ENCODE results near the gene MED27. TPM values are rescaled to one million over a fixed set of nuclear protein-coding genes. Genes with fewer than 3 reads are reported as not detected.

MED27 gene
- total and polyA plus RNA-seq, 2 of the 8 experiments (the other 6 are each of a cell fraction or from before 2014, with no cell fraction given): 29.9 to 56.5 TPM

DNA sequence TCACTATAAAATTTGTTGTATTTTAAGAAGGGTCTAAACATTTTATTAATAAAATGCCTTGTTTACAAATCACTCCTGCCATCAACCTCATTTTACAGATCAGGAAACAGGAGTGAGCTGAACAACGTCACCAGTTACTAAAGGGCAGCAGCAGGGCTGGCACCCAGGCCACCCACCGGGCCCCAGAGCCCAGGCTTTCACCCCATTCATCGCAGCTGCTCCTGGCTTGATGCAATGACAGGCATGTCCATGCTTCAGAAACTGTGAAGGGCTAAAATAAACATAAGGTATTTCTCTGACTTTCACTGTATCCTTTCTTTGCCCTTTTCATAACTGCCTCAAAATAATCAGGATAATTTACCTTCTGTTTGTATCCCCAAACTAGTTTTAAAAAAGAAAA lies 18.1 kb downstream of the MED27 start (continued):
- TF ChIP-seq, protein P1, sequence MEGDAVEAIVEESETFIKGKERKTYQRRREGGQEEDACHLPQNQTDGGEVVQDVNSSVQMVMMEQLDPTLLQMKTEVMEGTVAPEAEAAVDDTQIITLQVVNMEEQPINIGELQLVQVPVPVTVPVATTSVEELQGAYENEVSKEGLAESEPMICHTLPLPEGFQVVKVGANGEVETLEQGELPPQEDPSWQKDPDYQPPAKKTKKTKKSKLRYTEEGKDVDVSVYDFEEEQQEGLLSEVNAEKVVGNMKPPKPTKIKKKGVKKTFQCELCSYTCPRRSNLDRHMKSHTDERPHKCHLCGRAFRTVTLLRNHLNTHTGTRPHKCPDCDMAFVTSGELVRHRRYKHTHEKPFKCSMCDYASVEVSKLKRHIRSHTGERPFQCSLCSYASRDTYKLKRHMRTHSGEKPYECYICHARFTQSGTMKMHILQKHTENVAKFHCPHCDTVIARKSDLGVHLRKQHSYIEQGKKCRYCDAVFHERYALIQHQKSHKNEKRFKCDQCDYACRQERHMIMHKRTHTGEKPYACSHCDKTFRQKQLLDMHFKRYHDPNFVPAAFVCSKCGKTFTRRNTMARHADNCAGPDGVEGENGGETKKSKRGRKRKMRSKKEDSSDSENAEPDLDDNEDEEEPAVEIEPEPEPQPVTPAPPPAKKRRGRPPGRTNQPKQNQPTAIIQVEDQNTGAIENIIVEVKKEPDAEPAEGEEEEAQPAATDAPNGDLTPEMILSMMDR (IDR thresholded peaks at IDR 0.05; ENCODE audit: control extremely low read depth in 1 of 3, insufficient read depth in 1 of 3, low read depth in 1 of 3, low read length in 3 of 3): no peak
- TF ChIP-seq RFX5 (IDR thresholded peaks at IDR 0.05; ENCODE audit: borderline replicate concordance, low read depth, low read length): no peak
- no peak for TF ChIP-seq MAFK (IDR thresholded peaks at IDR 0.05; ENCODE audit: low read depth, low read length)
- no peak for TF ChIP-seq TEAD4 (IDR thresholded peaks at IDR 0.05; ENCODE audit: low read depth, low read length)
- TF ChIP-seq SUZ12 (IDR thresholded peaks at IDR 0.05; ENCODE audit: low read length): no peak
